OCI-LY7 (cell line): ENCODE data around the gene CD86.

ENCODE experiments used
- EZH2phosphoT487 ChIP-seq: fragments of 200-600 bp; sonication (generic); IDR thresholded peaks from 2 replicates; pipeline ENCODE4 v1.6.1; 2018; ENCODE audit warnings: low read depth, borderline replicate concordance, mild to moderate bottlenecking, mixed run types, antibody characterized with exemption, low read length, moderate library complexity, mixed read lengths
- TF ChIP-seq, protein P1 (sequence below): fragments of 200-600 bp; sonication (generic); conservative IDR thresholded peaks from 2 replicates; pipeline ENCODE4 v1.5.1; 2014; ENCODE audit warnings: mild to moderate bottlenecking, antibody characterized with exemption, low read length, moderate library complexity, mixed read lengths

DNA sequence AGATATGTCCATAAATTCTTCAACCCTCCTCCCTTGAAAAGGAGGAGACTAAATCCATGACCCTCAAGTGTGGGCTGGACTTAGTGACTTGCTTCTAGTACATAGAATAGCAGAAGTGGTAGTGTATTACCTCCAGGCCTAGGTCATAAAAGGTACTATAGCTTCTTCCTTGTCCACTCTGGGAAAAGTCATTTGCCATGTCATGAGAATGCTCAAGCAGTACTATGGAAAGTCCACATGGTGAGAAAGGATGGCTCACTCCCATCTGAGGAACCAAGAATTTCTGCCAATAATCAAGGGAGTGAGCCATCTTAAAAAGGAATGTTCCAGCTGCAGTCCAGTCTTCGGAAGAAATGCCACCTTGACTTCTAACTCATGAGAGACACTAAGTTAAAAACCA, 22.6 kb upstream of the CD86 start:
- TF ChIP-seq, protein P1, sequence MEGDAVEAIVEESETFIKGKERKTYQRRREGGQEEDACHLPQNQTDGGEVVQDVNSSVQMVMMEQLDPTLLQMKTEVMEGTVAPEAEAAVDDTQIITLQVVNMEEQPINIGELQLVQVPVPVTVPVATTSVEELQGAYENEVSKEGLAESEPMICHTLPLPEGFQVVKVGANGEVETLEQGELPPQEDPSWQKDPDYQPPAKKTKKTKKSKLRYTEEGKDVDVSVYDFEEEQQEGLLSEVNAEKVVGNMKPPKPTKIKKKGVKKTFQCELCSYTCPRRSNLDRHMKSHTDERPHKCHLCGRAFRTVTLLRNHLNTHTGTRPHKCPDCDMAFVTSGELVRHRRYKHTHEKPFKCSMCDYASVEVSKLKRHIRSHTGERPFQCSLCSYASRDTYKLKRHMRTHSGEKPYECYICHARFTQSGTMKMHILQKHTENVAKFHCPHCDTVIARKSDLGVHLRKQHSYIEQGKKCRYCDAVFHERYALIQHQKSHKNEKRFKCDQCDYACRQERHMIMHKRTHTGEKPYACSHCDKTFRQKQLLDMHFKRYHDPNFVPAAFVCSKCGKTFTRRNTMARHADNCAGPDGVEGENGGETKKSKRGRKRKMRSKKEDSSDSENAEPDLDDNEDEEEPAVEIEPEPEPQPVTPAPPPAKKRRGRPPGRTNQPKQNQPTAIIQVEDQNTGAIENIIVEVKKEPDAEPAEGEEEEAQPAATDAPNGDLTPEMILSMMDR = no peak
- no peak for TF ChIP-seq EZH2phosphoT487
